Jurkat, Clone E6-1 (cell line): ENCODE measurements around the gene SCNN1B.
"Not testable (repeated sequence)": the region's sequence is repeated elsewhere in the genome, so short reads cannot be mapped to it uniquely, and the experiment has no call there.

Experiments
- DNase-seq: peaks from one replicate; pipeline ENCODE4 v3.0.0-alpha.2; 2011; ENCODE audit warnings: low read depth, low spot score
- H3K4me3 ChIP-seq: 2 replicates; pipeline ENCODE4 v1.5.1; 2011; ENCODE audit warnings: mild to moderate bottlenecking, low read length, control low read depth, moderate library complexity

SCNN1B gene

DNA sequence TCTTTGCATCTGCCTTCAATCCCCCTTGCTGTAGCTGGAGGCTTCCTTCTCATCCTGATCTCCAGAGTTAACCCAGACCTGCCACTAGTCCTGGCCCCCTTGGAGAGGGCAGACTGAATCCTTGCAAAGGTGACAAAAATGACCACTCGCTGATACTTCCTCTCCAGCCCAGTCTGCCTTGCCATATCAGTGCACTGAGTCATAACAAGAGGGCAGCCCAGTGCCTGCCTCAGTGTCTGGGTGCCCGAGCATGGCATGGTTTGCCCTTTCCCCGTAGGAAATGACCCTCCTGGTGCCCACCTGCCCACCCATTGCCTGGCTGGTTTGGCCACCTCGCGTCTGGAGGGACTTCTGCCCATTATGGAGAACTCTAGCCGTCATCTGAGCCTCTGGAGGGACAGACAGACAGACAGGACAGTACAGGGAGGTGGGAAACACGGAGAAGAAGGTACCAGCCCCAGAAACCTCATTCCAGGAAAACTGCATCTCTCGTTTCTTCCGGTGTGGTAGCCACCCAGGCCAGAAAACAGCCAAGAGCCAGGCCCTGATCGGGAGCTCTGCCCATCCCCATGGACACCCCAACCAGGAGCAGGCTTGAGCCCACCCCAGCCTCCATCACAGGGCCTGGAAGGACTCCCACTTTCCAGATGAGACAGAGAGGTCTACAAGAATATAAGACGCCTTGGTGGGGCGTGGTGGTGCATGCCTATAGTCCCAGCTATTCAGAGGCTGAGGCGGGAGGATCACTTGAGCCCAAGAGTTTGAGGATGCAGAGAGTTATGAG is 71.5 kb downstream of the SCNN1B start:
- DNase-seq, result no peak
- H3K4me3 ChIP-seq, result no peak overlapping the region

DNA sequence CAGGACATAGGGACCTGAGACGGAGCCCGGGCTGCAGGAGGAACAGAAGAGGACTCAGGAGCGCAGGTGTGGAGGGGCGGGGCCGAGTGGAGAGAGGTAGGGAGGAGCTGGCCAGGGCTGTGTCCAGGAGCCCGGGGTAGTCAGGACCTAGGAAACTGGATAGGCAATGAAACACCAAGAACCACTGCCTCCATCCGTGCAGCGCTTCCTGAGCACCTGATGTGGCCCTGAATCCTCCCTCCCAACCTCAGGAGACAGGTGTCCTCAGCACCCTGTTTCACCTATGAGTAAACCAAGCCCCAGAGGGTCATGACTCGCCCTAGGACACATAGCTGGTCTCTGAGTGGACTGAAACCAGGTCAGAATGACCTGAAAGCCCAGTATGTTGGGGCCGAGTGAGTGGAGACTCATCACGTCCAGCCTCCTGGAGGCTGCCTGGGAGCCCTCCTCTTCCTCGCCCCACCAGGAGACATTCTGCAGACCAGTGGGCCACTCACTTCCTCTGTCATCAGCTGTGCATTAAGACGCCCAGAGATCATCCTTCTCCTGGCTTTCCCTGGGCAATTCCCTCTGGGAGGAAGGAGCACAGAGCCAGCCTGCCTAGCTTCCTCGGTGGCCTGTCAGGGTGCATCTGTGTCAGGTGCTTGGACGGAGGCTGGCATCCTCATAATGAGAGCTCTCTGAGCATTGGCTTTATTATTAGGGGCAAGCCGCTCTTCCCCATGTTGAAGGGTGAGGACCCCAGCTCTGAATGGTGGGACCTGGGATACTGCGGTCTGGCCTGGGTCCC is 72.8 kb downstream of the SCNN1B start:
- H3K4me3 ChIP-seq, result no peak overlapping the region
- DNase-seq, result no peak

DNA sequence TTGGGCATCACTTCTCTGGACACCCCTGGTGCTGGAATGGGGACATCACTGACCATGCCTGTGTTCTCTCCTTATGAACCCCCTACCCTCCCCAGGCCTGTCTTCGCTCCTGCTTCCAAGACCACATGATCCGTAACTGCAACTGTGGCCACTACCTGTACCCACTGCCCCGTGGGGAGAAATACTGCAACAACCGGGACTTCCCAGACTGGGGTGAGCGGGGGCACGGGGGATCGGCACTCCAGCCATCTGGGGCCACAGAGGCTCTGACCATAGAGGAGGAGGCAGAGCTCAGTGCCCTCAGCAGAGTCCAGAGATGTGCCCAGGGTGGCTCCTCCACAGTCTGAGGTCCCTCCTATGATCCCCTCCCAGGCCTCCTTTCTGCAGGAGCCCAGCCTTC is 73.5 kb downstream of the SCNN1B start:
- DNase-seq, result no peak
- no peak overlapping the region for H3K4me3 ChIP-seq

DNA sequence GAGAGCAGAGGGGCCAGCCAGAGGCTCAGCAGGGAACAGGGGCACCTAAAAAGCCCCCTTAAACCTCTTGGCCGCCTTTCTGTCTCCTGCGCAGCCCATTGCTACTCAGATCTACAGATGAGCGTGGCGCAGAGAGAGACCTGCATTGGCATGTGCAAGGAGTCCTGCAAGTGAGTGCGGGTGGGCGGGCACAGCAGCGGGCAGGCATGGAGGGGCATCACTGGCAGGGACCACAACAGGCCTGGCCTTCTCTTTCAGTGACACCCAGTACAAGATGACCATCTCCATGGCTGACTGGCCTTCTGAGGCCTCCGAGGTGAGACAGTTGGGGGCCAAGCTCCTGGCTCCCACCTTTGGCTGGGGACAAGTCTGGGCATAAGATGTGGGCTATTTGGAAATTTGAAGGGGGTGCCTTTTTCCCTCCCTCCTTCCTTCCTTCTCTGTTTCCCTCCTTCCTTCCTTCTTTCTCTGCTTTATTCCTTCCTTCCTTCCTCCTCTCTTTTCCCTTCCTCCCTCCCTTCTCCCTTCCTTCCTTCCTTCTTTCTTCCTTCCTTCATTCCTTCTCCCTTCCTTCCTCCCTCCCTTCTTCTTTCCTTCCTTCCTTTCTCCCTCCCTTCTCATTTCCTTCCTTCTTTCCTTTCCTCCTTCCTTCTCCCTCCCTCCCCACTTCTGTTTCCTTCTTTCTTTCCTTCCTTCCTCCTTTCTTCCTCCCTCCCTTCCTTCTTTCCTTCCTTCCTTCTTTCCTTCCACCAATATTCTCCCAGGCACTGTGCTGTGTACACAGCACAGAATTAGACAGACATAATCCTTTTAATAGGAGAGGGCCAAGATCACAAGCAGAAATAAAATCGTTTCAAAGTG is 75.2 kb downstream of the SCNN1B start:
- DNase-seq, result no peak
- no peak overlapping the region for H3K4me3 ChIP-seq

DNA sequence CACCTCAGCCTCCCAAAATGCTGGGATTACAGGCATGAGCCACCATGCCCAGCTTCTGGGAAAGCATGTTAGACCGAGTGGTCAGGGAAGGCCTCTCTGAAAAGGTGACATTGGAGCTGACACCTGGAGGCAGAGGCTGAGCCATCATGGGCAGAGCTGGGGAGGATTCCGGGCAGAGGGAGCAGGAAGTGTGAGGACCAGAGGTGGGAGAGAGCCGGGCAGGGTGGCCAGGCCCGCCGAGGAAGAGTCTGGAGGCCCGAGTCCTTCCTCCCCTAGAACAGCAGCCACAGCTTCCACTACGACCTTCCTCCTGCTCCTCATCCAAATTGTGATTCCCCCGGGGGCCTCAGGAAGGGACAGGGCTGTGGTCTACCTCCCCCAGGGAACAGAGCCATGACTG is 76.2 kb downstream of the SCNN1B start:
- H3K4me3 ChIP-seq, result no peak overlapping the region
- no peak for DNase-seq

DNA sequence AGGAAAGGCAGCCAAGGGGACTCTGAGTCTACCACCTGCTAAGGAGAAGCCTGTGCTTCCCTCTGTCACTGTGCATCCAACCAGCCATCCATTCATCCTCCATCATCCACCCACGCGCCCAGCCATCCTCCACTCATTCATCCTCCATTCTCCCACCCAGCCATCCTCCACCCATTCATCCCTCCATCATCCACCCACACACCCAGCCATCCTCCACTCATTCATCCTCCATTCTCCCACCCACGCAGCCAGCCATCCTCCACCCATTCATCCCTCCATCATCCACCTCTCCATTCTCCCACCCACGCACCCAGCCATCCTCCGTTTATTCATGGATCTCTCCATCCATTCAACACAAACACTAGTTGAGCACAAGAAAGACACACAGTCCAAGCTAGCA is 76.8 kb downstream of the SCNN1B start:
- no peak for DNase-seq
- H3K4me3 ChIP-seq, result no peak overlapping the region

DNA sequence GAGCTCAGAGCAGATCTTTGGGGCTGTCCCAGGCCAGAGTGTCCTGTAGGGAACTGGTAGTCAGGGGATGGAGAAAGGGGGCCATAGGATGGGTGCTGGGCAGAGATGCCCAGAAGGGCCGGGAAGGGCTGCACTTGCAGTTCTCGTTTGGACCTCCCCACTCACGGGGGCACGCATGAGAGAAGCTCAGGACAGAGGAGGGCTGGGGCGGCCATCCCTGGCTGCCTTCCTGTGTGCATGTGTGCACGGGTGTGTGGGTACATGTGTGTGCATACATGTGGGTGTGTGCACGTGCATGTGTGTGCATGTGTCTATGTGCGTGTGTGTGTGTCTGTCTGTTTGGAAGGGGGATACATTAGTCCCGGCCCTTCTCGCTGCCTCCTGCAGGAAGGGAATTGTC is 77.6 kb downstream of the SCNN1B start:
- DNase-seq, result no peak
- no peak overlapping the region for H3K4me3 ChIP-seq

DNA sequence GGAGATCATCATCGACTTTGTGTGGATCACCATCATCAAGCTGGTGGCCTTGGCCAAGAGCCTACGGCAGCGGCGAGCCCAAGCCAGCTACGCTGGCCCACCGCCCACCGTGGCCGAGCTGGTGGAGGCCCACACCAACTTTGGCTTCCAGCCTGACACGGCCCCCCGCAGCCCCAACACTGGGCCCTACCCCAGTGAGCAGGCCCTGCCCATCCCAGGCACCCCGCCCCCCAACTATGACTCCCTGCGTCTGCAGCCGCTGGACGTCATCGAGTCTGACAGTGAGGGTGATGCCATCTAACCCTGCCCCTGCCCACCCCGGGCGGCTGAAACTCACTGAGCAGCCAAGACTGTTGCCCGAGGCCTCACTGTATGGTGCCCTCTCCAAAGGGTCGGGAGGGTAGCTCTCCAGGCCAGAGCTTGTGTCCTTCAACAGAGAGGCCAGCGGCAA is 78.4 kb downstream of the SCNN1B start:
- DNase-seq, result no peak
- no peak overlapping the region for H3K4me3 ChIP-seq

DNA sequence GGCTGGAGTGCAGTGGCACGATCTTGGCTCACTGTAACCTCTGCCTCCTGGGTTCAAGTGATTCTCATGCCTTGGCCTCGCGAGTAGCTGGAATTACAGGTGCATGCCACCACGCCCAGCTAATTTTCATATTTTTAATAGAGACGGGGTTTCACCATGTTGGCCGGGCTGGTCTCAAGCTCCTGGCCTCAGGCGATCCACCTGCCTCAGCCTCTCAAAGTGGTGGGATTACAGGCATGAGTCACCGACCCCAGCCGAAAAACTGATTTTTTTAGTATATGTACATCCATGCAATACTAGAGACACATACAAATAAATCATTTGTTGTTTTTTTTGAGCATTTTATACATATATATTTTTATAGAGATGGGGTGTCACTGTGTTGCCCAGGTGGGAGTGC is 79.6 kb downstream of the SCNN1B start:
- not testable (repeated sequence) for DNase-seq, H3K4me3 ChIP-seq

DNA sequence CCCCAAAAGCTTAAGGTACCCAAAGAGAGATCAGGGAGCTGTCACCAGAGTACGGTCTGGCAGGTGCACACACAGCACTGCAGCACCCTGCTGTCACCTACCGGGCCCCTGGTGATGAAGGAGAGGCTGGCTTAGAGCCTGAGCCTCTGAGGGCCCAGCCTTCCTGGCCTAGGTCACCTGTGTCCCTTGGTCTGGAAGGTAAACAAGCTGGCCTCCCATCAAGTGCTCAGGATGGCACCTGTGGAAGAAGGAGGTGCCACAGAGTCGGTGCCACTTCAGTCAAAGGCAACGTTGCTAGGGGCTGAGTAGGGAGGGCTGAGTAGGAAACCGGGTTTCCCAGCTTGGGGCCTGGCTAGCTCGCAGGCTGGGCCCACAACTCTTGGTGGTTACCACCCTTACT is 80.2 kb downstream of the SCNN1B start:
- no peak for DNase-seq
- H3K4me3 ChIP-seq, result no peak overlapping the region

DNA sequence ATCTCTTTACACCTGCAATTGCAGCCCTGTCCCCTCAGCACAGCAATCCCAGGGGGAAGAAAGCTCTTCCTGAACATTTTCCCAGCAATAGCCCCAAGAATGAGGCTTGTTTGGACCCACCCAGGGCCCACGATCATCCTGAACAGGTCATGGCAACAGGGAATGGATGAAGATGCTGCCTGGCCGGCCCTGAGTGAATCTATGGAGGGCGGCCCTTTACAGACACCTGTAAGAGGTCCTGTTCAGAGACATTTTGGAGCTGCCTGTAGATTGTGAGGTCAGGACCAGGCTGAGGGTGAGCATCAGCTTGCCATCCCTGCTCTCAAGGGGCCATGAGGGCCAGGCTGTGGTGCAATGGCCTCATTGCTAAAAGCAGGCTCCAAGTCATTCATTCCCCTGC is 81.8 kb downstream of the SCNN1B start:
- no peak overlapping the region for H3K4me3 ChIP-seq
- no peak for DNase-seq

DNA sequence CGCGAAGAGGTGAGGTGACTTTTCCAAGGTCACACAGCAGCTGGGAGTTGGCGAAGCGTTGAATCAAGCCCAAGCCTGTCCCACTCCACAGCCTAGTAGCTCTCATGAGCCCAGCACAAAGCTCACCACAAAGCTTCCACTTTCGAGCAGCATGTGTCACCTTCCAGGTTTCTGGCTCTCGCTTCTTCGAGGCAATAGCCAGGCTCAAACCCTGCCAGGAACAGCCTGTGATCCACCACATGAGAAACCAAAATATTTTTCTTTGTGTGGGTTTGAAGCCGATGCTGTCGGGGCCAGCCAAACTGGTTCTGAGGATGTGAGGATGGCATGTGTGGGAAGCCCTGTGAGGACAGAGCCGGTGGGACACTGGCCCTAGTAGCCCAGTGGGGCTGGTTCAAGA is 82.8 kb downstream of the SCNN1B start:
- no peak overlapping the region for H3K4me3 ChIP-seq
- DNase-seq, result no peak

DNA sequence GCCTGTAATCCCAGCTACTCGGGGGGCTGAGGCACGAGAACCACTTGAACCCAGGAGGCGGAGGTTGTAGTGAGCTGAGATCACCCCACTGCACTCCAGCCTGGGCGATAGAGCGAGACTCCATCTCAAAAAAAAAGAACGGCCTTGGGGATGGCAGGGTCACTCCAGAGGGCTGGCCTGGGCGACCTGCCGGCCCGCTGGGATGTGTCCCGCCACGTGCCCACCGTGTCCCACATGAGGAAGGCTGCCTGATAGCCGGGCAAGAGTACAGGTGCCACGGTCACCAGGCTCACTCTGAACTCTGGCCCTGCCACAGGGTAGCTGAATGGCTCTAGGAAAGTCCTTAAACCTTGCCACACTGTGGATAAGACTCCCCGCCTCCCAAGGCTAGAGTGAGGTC is 83.3 kb downstream of the SCNN1B start:
- no peak for DNase-seq
- H3K4me3 ChIP-seq, result no peak overlapping the region

DNA sequence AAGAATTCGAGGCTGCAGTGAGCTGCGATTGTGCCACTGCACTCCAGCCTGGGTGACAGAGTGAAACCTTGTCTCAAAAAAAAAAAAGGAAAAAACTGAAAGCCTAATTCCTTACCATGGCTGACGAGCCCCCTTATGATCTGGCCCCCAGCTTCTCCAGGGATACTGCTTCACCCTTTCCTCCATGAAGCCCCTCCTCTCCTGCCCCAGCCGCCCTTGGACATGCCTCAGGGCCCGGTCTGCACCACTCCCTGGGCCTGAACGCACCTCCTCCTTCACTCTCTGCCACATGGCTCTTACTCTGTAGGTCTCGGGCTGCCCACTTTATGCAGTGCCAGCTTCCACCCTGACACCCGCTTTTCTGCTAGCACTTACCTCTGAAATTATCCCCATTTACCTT is 85.6 kb downstream of the SCNN1B start:
- no peak for DNase-seq
- H3K4me3 ChIP-seq, result no peak overlapping the region

DNA sequence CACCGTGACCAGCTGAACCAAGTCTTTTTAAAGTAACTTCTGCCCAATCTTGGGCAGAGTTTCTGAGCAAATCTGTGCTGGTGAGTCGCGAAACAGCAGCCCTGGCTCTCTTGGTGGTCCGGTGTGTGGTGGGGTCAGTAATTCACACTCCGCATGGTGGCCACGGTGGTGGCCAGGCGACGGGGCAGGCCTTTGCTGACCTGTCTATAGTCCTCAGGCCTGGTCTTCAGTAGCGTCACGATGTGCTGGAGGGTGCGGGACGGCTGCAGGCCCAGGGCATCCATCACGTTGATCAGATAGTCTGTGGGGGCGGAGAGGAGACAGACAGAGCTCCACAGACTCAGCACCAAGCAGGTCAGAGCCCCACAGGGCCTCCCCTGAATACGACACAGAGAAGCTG is 86.7 kb downstream of the SCNN1B start:
- DNase-seq, result no peak
- no peak overlapping the region for H3K4me3 ChIP-seq

DNA sequence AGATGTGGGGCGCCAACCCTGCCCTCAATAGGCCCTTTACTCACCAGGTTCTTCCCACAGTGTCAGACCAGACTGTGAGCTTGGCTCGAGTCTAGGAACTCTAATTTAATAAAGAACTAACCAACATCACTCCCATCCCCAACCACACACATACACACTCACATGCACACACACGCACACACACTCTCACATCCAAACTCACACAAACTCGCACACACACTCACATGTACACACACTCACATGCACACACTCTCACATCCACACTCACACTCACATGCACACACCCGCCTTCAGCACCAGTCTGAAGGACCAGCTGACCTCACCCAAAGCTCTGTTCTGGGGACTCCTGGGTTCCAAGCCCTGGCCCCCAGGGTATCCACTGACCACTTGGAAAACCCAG is 87.1 kb downstream of the SCNN1B start:
- H3K4me3 ChIP-seq, result no peak overlapping the region
- no peak for DNase-seq

DNA sequence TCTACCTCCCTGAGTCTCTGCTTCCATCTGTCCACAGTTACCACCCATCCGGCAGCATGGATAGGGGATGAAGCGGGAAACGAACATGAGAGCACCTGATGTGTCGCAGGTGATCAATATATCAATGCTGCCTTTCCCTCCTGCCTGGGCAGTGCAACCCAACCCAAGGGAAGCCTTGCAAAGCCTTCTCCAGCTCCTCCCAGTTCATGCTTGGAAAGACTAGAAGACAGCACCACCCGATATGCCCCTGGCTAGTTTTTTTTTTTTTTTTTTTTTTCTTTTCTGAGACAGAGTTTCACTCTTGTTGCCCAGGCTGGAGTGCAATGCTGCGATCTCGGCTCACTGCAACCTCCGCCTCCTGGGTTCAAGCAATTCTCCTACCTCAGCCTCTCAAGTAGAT is 87.8 kb downstream of the SCNN1B start:
- not testable (repeated sequence) for DNase-seq

DNA sequence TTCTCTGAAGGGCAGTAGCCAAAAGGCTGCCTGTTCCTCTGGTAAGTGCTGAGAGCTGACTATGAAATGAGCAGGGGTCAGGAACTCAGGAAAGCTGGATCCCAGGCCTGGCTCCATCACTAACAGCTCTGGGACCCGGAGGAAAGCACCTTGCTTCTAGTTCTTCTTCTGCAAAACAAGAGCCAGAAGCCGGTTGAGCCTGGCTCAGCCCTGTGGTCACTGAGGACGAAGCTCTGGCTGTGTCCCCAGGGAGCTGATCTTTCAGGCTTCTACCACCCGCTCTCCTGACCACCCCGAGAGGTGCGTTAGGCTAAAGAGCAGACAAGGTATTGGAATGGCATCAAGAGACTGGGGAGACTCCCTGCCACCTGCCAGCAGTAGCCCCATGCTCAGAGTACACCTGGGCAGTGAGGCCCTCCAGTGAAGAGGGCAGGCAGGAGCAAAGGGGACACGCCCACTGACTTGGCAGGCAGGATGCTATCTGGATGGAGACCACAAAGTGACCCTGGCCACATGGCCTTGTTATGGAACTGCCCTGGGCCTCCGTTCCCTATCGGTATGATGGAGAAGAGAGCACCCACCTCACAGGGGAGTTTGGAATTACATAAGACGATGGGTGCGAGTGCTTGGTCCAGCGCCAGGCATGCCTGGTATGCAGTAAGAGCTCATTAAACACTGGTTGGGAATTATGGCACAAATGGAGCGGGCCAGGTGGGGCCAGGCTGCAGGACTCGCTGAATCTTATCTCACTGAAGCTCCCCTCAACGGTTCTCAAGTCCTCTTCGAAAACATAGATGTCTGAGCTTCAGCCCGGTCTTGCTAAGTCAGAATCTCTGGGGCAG is 89.5 kb downstream of the SCNN1B start:
- DNase-seq, result no peak
- no peak overlapping the region for H3K4me3 ChIP-seq

More for the DNA sequence above, 87.8 kb downstream of the SCNN1B start:
- H3K4me3 ChIP-seq, result not testable (repeated sequence)

DNA sequence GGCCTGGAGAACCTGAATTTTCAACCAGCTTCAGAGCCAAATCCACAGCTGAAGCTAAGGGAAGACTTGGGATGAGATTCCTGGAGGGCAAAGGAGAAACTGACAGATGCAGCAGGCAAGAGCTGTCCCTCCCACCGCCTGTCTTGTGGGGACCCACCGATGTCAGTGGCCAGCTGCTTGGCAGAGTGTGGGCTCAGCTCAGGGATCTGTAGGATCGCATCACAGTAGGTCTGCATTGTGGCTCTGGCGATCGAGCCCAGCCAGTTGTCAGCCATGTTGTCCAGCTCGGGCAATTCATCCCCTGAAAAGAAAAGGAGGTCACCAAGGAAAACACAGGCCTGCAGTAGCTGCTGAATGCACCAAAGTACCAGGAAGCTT is 90.1 kb downstream of the SCNN1B start:
- H3K4me3 ChIP-seq, result no peak overlapping the region

More for the DNA sequence above, 90.1 kb downstream of the SCNN1B start:
- no peak for DNase-seq
